ENCODE measurements around the gene PPM1G. TPM values are rescaled to one million over a fixed set of nuclear protein-coding genes. Genes with fewer than 3 reads are reported as not detected.

PPM1G gene
- total and polyA plus RNA-seq, 2 experiments from 2014 or later, result 183 to 201 TPM

GRCh38 chr2:27347641-27348040 lies 61.8 kb downstream of the PPM1G start (continued):
- TF ChIP-seq CTCF (conservative IDR thresholded peaks at IDR 0.05; ENCODE audit: low read depth in 2 of 2) (no peak), REST (IDR thresholded peaks at IDR 0.05; ENCODE audit: unreplicated experiment) (no peak), EZH2 (IDR thresholded peaks at IDR 0.05; ENCODE audit: low read depth, unreplicated experiment) (no peak), POLR2AphosphoS5 (IDR thresholded peaks at IDR 0.05; ENCODE audit: low read depth) (no peak), JUNB (IDR thresholded peaks at IDR 0.05; ENCODE audit: unreplicated experiment) (no peak), ZNF114 (CRISPR knock-in tag; IDR thresholded peaks at IDR 0.05) (no peak)

GRCh38 chr2:27336173-27336572 lies 73.2 kb downstream of the PPM1G start:
- H3K27me3 Mint-ChIP-seq (ENCODE audit: insufficient read depth, low read depth, poor library complexity), result peaks cover 8% of the 10 kb centered on the region
- no peak overlapping the region for H3K27ac Mint-ChIP-seq
- Histone ChIP-seq H3K79me2 (replicated peaks; ENCODE audit: insufficient read depth) (no peaks in the 10 kb centered on the region), H3F3A (replicated peaks; ENCODE audit: low read depth) (no peaks in the 10 kb centered on the region), H2AFZ (no peak overlapping the region), H3K4me1 (ENCODE audit: insufficient read depth) (no peaks in the 10 kb centered on the region), H3K4me3 (no peak overlapping the region), H3K9me2 (ENCODE audit: insufficient read depth) (no peaks in the 10 kb centered on the region), H3K36me3 (ENCODE audit: insufficient read depth) (peaks cover 62% of the 10 kb centered on the region), H3K27ac (ENCODE audit: low read depth) (no peak overlapping the region), H3K27me3 (ENCODE audit: insufficient read depth) (no peaks in the 10 kb centered on the region), H4K20me1 (replicated peaks; ENCODE audit: insufficient read depth) (peaks cover 8% of the 10 kb centered on the region), H3K4me2 (no peak overlapping the region)
- H3K4me1 Mint-ChIP-seq, result no peaks in the 10 kb centered on the region
- ATAC-seq, result no peak
- H3K36me3 Mint-ChIP-seq (ENCODE audit: low read depth), result peaks cover 82% of the 10 kb centered on the region
- H3K9me3 Mint-ChIP-seq, result no peaks in the 10 kb centered on the region
- no peak for DNase-seq (ENCODE audit: low spot score)
- no peak for TF ChIP-seq CTCF (conservative IDR thresholded peaks at IDR 0.05; ENCODE audit: low read depth in 2 of 2)
- TF ChIP-seq JUNB (IDR thresholded peaks at IDR 0.05; ENCODE audit: unreplicated experiment), result no peak
- TF ChIP-seq STAT1 (IDR thresholded peaks at IDR 0.05; ENCODE audit: unreplicated experiment), result no peak
- TF ChIP-seq ZNF114 (CRISPR knock-in tag; IDR thresholded peaks at IDR 0.05), result no peak
- no peak for TF ChIP-seq ETS1 (IDR thresholded peaks at IDR 0.05)
- TF ChIP-seq POLR2AphosphoS5 (IDR thresholded peaks at IDR 0.05; ENCODE audit: low read depth), result no peak
- no peak for TF ChIP-seq EZH2 (IDR thresholded peaks at IDR 0.05; ENCODE audit: low read depth, unreplicated experiment)
- no peak for TF ChIP-seq CREB1 (CRISPR knock-in tag; IDR thresholded peaks at IDR 0.05; ENCODE audit: low read depth)
- TF ChIP-seq EZH2phosphoT487 (IDR thresholded peaks at IDR 0.05; ENCODE audit: unreplicated experiment), result no peak
- no peak for TF ChIP-seq NANOG (IDR thresholded peaks at IDR 0.05; ENCODE audit: borderline replicate concordance)
- H3K4me3 Mint-ChIP-seq, result no peak overlapping the region

All from GM23338 (cell line).